Vagina (tissue), 2 donors: ENCODE data around the gene VSIR.

Source experiments
- CTCF ChIP-seq, 3 experiments: fragments of 450-650 bp in 2 of 3; fragments of 200-600 bp in 1 of 3; sonication (generic) in 1 of 3; IDR thresholded peaks; one replicate each; pipeline ENCODE4 v1.5.1; 2017 to 2019; ENCODE audit warnings: antibody characterized with exemption in 3 of 3, mild to moderate bottlenecking in 2 of 3, moderate library complexity in 2 of 3
- POLR2A ChIP-seq, 2 donors: fragments of 450-650 bp; IDR thresholded peaks; one replicate each; pipeline ENCODE4 v1.6.1; 2017; ENCODE audit warnings: antibody characterized with exemption in 2 of 2, mild to moderate bottlenecking in 2 of 2, moderate library complexity in 2 of 2
- POLR2AphosphoS5 ChIP-seq, 2 donors: sonication (generic); formaldehyde crosslinking; IDR thresholded peaks; one replicate each; pipeline ENCODE4 v1.9.0; 2017; ENCODE audit warnings: antibody characterized with exemption in 2 of 2, mild to moderate bottlenecking in 2 of 2, low read depth in 1 of 2; ENCODE audit not compliant: insufficient read depth in 1 of 2

- TF ChIP-seq CTCF (IDR thresholded peaks at IDR 0.05) (no peak), POLR2AphosphoS5 (IDR thresholded peaks at IDR 0.05; ENCODE audit: insufficient read depth in 1 of 2, low read depth in 1 of 2) (no peak), POLR2A (IDR thresholded peaks at IDR 0.05) (no peak)
Observed at GRCh38 chr10:71705582-71705981, 67.7 kb downstream of the VSIR start.
